ENCODE measurements around the gene CISD2.

DNA sequence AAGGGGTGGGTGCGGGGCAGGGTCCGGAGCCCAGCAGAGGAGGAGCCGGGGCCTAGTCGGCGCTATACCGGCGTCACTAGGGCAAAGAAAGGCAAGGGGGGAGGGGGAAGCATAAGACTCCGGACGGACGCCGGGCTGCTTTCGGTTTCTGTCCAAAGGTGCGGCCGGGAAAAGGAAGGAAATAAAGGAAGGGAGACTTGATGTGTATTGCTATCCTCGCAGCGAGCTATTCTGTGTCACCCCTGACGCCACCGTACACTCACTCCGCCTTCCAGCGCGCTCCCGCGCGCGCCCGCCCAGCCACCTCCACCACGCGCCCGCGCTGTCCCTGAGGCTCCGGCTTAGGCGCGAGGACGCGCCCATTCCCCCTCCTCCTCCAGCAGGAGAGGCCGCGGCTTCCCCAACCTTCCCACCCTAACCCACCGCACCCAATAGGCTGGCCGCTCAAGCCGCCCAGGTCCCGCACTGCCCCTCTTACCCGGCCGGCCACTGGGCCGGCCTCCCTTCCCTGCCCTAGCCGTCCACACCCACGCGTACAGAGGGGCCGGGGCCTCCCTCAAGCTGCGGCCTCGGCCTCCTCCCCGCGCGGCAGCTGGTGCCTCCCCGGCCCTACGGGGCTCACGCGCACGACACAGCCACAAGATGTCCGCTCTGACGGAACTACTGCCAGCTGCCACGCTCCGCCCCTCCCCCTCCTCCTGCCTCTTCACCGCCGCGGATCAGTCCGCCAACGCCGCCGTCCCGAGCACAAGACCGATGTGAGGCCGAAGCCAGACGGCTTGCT is 41.7 kb upstream of the CISD2 start, which contains the start of gene UBE2D3:
- TF ChIP-seq, protein P1, sequence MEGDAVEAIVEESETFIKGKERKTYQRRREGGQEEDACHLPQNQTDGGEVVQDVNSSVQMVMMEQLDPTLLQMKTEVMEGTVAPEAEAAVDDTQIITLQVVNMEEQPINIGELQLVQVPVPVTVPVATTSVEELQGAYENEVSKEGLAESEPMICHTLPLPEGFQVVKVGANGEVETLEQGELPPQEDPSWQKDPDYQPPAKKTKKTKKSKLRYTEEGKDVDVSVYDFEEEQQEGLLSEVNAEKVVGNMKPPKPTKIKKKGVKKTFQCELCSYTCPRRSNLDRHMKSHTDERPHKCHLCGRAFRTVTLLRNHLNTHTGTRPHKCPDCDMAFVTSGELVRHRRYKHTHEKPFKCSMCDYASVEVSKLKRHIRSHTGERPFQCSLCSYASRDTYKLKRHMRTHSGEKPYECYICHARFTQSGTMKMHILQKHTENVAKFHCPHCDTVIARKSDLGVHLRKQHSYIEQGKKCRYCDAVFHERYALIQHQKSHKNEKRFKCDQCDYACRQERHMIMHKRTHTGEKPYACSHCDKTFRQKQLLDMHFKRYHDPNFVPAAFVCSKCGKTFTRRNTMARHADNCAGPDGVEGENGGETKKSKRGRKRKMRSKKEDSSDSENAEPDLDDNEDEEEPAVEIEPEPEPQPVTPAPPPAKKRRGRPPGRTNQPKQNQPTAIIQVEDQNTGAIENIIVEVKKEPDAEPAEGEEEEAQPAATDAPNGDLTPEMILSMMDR (IDR thresholded peaks at IDR 0.05 in 8 of 11, conservative IDR thresholded peaks at IDR 0.05 in 3 of 11) = peak in 4 of 11 experiments; percentile 11 to 42 (median 23)
- peak; percentile 70 to 89 (median 80) for TF ChIP-seq POLR2A (IDR thresholded peaks at IDR 0.05)

All from spleen (tissue), 7 donors.